Heart right ventricle (tissue), 16 donors: ENCODE measurements around the gene ATM. TPM values are rescaled to one million over a fixed set of nuclear protein-coding genes. Genes with fewer than 3 reads are reported as not detected.
"Not testable (repeated sequence)": the region's sequence is repeated elsewhere in the genome, so short reads cannot be mapped to it uniquely, and the experiment has no call there.

Experiments
- ATAC-seq, 8 donors: fragments of 200-7000 bp; cut with Tn5 transposase; one replicate each; pipeline ENCODE4 v1.9.1; 2020; ENCODE audit warnings: mild to moderate bottlenecking in 8 of 8, moderate library complexity in 8 of 8, moderate number of reproducible peaks in 1 of 8
- DNase-seq, 2 donors: peaks; one replicate each; pipeline ENCODE4 v3.0.0-alpha.2; 2020
- H3K27ac ChIP-seq, 10 donors: fragments of 200-600 bp; sonication (generic) in 2 of 10; one replicate each; pipeline versions ENCODE4 v1.5.0 to v1.8.0; 2020 to 2022; ENCODE audit warnings: mild to moderate bottlenecking in 3 of 10
- H3K27me3 ChIP-seq, 7 donors: fragments of 200-600 bp; one replicate each; pipeline ENCODE4 v1.8.0; 2021 to 2022; ENCODE audit warnings: mild to moderate bottlenecking in 2 of 7
- H3K36me3 ChIP-seq, 9 donors: fragments of 200-600 bp; sonication (generic) in 1 of 9; one replicate each; pipeline versions ENCODE4 v1.5.0 to v1.8.0; 2020 to 2022; ENCODE audit warnings: mild to moderate bottlenecking in 2 of 9
- H3K4me1 ChIP-seq, 9 donors: fragments of 200-600 bp; sonication (generic) in 1 of 9; one replicate each; pipeline versions ENCODE4 v1.5.0 to v1.8.0; 2020 to 2022; ENCODE audit warnings: mild to moderate bottlenecking in 4 of 9
- H3K4me3 ChIP-seq, 10 donors: fragments of 200-600 bp; sonication (generic) in 2 of 10; one replicate each; pipeline versions ENCODE4 v1.5.0 to v1.8.0; 2020 to 2022; ENCODE audit warnings: mild to moderate bottlenecking in 7 of 10, moderate library complexity in 2 of 10
- H3K9me3 ChIP-seq, 11 donors: fragments of 200-600 bp in 10 of 11; sonication (generic) in 2 of 11; one replicate each; pipeline versions ENCODE4 v1.5.0 to v1.8.0; 2013 to 2022; ENCODE audit warnings: mild to moderate bottlenecking in 2 of 11, control low read depth in 1 of 11, moderate library complexity in 1 of 11
- WGBS, 2 donors: extraction: QIAGEN DNeasy Blood & Tissue Kit; methylation state at CpG; one replicate each; pipeline ENCODE4 v1.1.7; 2013; ENCODE audit warnings: inconsistent platforms in 1 of 2; 5-methylcytosine and 5-hydroxymethylcytosine counted together
- intact Hi-C, 10 donors: fragments of 100-400 bp; cut with DNase I; formaldehyde crosslinking; loops; one replicate each; pipeline versions ENCODE4 v1.11.1 to v1.14.2; 2022
- polyA plus RNA-seq, 2 donors: library from polyadenylated mRNA; stranded (reverse); fragments of 200-250 nt; gene quantifications; one replicate each; pipeline ENCODE4 v1.2.3, GENCODE V29; 2013
- total RNA-seq, 10 donors: library from RNA; stranded (reverse); fragmentation: NEBNext Ultra II Directional in 3 of 10; extraction: Animal tissue kit (Norgen Biotek cat#: 25700) in 3 of 10; gene quantifications; one replicate each; pipeline versions ENCODE4 v1.2.1 to v1.2.4, GENCODE V29; 2021 to 2023
- TF ChIP-seq, protein P1 (sequence below), 9 donors: fragments of 200-600 bp; sonication (generic) in 2 of 9; IDR thresholded peaks; one replicate each; pipeline versions ENCODE4 v1.5.0 to v1.8.0; 2021 to 2022; ENCODE audit warnings: antibody characterized with exemption in 9 of 9, mild to moderate bottlenecking in 5 of 9, moderate library complexity in 1 of 9
- donor health status: Arrhythmogenic right ventricular cardiomyopathy.
- donor health status: ischemic (EF 13 %, LVEDD 7.1; RV severe dilation, severe dysfunction).
- donor health status: healthy with polysubstance abuse.
- donor health status: DM: no; HTN: yes; CAD: no.
- donor health status: DM: no; HTN: no; CAD: no.
- donor health status: ischemic (EF 25% LVEDD 6.9; RV normal size, moderate dysfunction).
- donor health status: ischemic (EF 25% LVEDD 5.7; RV mildly dilated, moderate dysfunction).
- donor health status: healthy.
- donor health status: DM: yes; HTN: yes; CAD: no.
- donor health status: Ischemic cardiomyopathy.
- donor health status: ischemic (EF 35%, LVEDD 5.7; RV mildly dilated, moderate dysfunction).
- donor health status: nonischemic (EF 11% LVEDD 7.7; RV severe dilation, severe dysfunction).
- donor health status: DM: yes; HTN: yes; CAD: no.
- donor health status: PGD.
- donor health status: ischemic (EF 29% LVEDD 5.4; RV normal size, mild dysfunction).
- donor health status: nonischemic (EF 23%, LVEDD 6.1; RV moderate dilation, normal function).

ATM gene
- total and polyA plus RNA-seq, 12 donors: 9.4 to 50.7 (median 33.7) TPM

DNA sequence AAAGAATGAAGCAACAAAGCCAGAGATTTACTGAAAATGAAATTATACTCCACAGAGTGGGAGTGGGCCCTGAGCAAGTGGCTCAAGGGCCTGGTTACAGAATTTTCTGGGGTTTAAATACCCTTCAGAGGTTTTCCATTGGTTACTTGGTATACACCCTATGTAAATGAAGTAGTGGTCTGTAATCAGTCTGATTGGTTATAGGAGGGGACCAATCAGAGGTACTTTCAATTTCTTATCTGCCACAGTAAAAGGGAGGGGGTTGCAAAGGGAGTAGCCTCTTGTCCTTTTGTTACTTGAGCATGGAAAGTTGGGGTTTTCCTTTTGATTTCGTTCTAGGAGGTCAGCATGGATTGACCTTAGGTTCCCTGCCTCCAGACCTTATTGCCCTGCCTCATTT, 63.5 kb downstream of the ATM start:
- no peak for DNase-seq
- H3K27me3 ChIP-seq: no peaks in the 10 kb centered on the region
- H3K27ac ChIP-seq: no peak overlapping the region
- H3K4me1 ChIP-seq: no peaks in the 10 kb centered on the region
- peaks cover 0 to 100% (median 47%) of the 10 kb centered on the region in 9 donors for H3K36me3 ChIP-seq
- intact Hi-C loops: no loop called here
- WGBS, 2 donors: 83 to 96% methylated on average over 1 of the region's 1 CpG
- TF ChIP-seq, protein P1, sequence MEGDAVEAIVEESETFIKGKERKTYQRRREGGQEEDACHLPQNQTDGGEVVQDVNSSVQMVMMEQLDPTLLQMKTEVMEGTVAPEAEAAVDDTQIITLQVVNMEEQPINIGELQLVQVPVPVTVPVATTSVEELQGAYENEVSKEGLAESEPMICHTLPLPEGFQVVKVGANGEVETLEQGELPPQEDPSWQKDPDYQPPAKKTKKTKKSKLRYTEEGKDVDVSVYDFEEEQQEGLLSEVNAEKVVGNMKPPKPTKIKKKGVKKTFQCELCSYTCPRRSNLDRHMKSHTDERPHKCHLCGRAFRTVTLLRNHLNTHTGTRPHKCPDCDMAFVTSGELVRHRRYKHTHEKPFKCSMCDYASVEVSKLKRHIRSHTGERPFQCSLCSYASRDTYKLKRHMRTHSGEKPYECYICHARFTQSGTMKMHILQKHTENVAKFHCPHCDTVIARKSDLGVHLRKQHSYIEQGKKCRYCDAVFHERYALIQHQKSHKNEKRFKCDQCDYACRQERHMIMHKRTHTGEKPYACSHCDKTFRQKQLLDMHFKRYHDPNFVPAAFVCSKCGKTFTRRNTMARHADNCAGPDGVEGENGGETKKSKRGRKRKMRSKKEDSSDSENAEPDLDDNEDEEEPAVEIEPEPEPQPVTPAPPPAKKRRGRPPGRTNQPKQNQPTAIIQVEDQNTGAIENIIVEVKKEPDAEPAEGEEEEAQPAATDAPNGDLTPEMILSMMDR (IDR thresholded peaks at IDR 0.05): no peak
- H3K9me3 ChIP-seq: no peaks in the 10 kb centered on the region
- no peak overlapping the region for H3K4me3 ChIP-seq
- ATAC-seq: no peak

DNA sequence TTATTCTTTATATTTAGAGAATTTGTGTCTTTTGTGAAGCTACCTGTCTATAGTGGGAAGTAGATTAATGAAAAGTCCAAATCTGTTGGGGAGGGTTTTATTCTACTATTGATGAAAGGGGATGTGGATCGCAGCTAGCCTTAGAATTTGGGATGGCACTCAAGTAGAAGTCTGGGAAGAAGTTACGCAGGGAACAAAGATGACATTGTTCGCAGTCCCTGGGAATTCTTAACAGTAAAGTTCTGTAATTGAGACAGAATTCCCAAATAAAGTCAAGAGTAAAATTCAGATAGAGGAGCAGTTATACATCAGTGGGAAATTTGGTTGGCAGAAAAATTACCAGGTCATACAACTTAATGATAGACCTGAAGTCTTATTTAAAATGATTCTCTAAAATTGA, 64.1 kb downstream of the ATM start:
- Histone ChIP-seq H3K4me1 (no peaks in the 10 kb centered on the region), H3K36me3 (peaks cover 0 to 100% (median 53%) of the 10 kb centered on the region in 9 donors), H3K27me3 (no peaks in the 10 kb centered on the region), H3K27ac (no peak overlapping the region), H3K9me3 (no peaks in the 10 kb centered on the region), H3K4me3 (no peak overlapping the region)
- intact Hi-C loops: no loop called here
- DNase-seq (no peak), ATAC-seq (no peak)
- WGBS, 2 donors: 97 to 99% methylated on average over 3 of the region's 3 CpGs
- TF ChIP-seq, protein P1 (IDR thresholded peaks at IDR 0.05): no peak

DNA sequence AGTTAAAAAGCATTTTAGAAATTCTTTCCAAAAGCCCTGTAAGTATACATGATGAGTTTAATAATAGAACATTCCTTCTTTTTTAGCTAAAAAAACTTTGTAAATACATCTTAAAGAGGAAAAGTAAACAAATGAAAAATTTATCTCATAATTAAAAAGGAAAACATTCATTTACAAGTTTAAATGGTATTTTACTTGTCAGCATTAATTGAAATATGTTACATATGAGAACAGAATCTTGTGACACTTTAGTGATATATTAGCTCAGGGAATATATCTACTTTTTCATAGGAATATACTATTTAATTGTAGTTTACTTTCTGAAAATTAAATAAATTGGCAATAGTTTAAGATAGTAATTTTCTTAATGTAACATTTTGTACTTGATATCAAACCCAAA, 66.2 kb downstream of the ATM start:
- ATAC-seq, H3K27ac ChIP-seq, intact Hi-C loops, H3K9me3 ChIP-seq, DNase-seq, H3K4me1 ChIP-seq, H3K4me3 ChIP-seq, H3K27me3 ChIP-seq: not testable (repeated sequence)
- H3K36me3 ChIP-seq: peaks cover 0 to 100% (median 45%) of the 10 kb centered on the region in 9 donors

DNA sequence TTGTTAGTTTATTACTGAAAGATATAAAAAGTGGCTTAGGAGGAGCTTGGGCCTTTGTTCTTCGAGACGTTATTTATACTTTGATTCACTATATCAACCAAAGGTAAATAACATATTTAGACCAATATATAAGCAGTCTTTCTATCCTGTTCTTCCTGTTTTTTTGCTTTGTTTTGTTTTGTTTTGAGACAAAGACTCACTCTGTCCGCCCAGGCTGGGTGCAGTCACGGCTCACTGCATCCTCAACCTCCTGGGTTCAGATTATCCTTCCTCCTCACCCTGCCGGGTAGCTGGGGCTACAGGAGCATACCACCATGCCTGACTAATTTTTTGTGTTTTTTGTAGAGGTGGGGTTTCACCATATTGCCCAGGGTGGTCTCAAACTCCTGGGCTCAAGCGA, 66.8 kb downstream of the ATM start:
- Histone ChIP-seq H3K27me3 (no peaks in the 10 kb centered on the region), H3K4me3 (no peak overlapping the region), H3K4me1 (no peaks in the 10 kb centered on the region), H3K36me3 (peaks cover 0 to 100% (median 44%) of the 10 kb centered on the region in 9 donors), H3K27ac (no peak overlapping the region), H3K9me3 (no peaks in the 10 kb centered on the region)
- intact Hi-C loops: loop anchor here in 1 of 10 donors (10.0 kb wide), 1 partner anchor 135 kb away; no protein-coding TSS in a partner anchor
- 95 to 97% methylated on average over 6 of the region's 6 CpGs for WGBS, 2 donors
- ATAC-seq (no peak), DNase-seq (no peak)
- TF ChIP-seq, protein P1 (IDR thresholded peaks at IDR 0.05): no peak

DNA sequence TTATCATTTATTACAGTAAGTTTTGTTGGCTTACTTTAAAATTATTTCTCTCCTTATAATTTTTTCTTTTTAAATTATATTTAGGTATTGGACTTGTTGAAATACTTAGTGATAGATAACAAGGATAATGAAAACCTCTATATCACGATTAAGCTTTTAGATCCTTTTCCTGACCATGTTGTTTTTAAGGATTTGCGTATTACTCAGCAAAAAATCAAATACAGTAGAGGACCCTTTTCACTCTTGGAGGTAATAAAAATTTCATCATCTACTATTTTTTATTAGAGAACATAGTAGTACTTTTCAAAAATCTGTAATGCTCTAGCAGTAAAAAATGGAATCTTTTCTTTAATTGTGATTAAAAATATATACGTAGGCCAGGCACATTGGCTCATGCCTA, 70.4 kb downstream of the ATM start:
- 90 to 96% methylated on average over 3 of the region's 3 CpGs for WGBS, 2 donors

More for the DNA sequence above, 70.4 kb downstream of the ATM start:
- no peak overlapping the region for H3K4me3 ChIP-seq
- peaks cover 0 to 100% (median 42%) of the 10 kb centered on the region in 9 donors for H3K36me3 ChIP-seq
- TF ChIP-seq, protein P1 (IDR thresholded peaks at IDR 0.05): no peak
- H3K27me3 ChIP-seq: no peaks in the 10 kb centered on the region
- ATAC-seq: no peak
- H3K9me3 ChIP-seq: no peaks in the 10 kb centered on the region
- no peak for DNase-seq
- no peaks in the 10 kb centered on the region for H3K4me1 ChIP-seq
- H3K27ac ChIP-seq: no peak overlapping the region
- intact Hi-C loops: loop anchor here in 1 of 10 donors (10.0 kb wide), 1 partner anchor 138 kb away; no protein-coding TSS in a partner anchor
